GM12864 (cell line): ENCODE measurements around the gene PCSK9.
"Not testable (repeated sequence)": the region's sequence is repeated elsewhere in the genome, so short reads cannot be mapped to it uniquely, and the experiment has no call there.

Experiments
- DNase-seq: peaks from one replicate; pipeline ENCODE4 v3.0.0-alpha.2; 2011; ENCODE audit warnings: low read depth
- H3K4me3 ChIP-seq: 2 replicates; pipeline ENCODE4 v1.5.1; 2011; ENCODE audit warnings: mild to moderate bottlenecking, low read depth, low read length, control low read depth
- CTCF ChIP-seq: IDR thresholded peaks from 2 replicates; pipeline ENCODE4 v1.5.1; 2011; ENCODE audit warnings: low read depth, mild to moderate bottlenecking, moderate library complexity, low read length, control low read depth, inconsistent platforms; ENCODE audit errors: missing control alignments

The PCSK9 gene

DNA sequence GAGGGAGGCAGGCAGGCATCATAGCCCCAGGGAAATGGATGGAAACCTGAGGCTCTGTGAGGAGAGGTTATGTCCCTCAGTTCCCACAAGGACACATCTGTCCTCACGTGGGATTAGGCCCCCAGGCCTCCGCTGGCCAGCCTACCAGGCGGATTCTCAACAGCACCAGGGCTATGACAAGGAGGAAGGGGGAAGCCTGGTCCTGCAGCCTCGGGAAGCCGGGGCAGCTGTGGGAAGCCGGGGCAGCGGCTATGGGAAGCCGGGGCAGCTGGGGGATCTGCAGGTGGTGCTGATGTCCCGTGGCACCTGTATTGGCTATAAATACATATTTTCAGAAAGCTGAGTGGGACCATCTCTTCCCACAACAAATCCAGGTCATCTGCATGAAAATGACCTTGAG lies 21.0 kb upstream of the PCSK9 start:
- no peak overlapping the region for H3K4me3 ChIP-seq
- DNase-seq, result no peak
- TF ChIP-seq CTCF, result no peak

DNA sequence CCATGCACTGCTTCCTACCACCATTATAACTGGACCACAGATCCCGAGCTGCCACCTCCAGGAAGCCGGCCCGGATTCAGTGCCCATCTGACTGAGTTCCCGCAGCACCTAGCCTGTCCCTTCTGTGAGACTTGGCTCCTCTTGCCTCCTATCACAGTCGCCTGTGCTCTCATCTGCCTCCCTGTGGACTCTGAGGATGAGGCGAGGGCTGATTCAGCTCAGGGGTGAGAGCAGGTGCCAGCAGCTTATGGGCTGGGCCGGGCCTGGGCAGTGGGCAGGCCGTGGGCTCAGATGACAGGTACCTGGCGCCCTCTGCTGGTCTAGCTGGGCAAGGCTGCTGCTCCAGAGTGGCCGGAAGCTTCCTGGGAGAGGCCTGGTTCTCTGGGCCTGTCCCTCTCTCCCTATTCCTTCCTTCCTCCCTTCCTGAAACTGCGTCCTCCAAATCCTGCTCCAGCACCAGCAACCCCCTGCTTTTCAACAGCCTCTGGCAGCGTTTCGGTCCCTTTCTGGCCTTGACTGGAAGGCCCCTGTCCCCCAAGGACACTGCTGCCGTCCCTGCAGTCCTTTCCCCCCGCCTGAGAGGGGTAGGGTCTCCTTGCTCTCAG lies 17.3 kb upstream of the PCSK9 start:
- TF ChIP-seq CTCF, result peak; percentile 97
- H3K4me3 ChIP-seq, result no peak overlapping the region
- peak; percentile 5 for DNase-seq

GRCh38 chr1:55024163-55024562 lies 15.2 kb upstream of the PCSK9 start:
- DNase-seq, H3K4me3 ChIP-seq: not testable (repeated sequence)

GRCh38 chr1:55026682-55027081 lies 12.7 kb upstream of the PCSK9 start:
- H3K4me3 ChIP-seq, DNase-seq: not testable (repeated sequence)

DNA sequence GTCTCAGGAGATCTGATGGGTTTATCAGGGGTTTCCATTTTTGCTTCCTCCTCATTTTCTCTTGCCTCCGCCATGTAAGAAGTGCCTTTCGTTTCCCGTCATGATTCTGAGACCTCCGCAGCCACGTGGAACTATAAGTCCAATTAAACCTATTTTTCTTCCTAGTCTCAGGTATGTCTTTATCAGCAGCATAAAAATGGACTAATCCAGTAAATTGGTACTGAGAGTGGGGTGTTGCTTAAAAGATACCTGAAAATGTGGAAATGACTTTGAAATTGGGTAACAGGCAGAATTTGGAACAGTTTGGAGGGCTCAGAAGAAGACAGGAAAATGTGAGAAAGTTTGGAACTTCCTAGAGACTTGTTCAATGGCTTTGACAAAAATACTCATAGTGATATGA lies 8.2 kb upstream of the PCSK9 start:
- H3K4me3 ChIP-seq, DNase-seq: not testable (repeated sequence)

DNA sequence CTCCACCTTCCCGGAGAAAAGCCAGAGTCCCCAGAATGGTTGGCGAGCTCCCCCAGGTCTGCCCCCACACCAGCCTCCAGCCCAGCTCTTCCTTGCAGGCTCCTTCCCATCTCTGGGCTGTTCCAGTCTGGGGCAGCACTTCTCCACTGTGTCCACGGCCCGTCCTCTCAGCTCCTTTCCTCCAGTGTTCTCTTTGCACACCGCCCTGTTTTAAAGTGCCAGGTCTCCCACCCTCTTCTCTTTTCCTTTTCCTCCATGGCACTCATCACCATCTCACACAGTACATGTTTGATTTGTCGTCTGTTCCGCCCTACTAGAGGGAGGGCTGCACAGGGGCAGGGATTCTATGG lies 6.1 kb upstream of the PCSK9 start:
- TF ChIP-seq CTCF, result no peak
- no peak overlapping the region for H3K4me3 ChIP-seq
- DNase-seq, result no peak

DNA sequence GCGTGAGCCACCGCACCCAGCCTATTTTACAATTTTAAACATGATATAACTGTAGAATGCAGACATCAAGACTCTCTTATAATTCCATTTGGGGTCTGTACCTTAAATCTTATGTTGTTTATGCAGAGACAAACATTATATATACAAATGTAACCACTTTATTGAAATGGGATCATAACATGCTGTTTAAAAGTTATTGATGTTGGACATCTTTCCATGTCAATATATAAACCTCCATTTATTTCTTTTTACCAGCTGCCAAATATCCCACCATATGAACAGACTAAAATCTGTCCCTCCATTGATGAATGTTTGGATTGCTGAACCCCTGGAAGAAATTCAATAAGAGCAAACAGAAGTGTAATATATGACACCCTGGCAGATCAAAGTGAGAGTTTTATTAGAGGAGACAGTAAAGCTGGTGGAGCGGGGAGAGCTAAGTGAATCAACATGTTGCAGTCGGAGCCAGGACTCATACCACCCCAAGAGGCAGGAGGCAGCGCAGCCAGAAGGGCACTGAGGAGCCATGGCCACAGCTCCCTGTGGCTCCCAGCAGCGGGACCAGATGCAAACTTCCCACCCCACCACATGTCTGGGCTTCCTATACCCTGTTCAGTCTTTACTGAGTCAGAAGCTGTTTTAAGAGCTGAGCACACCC lies 4.7 kb upstream of the PCSK9 start:
- H3K4me3 ChIP-seq, result no peak overlapping the region
- no peak for TF ChIP-seq CTCF
- no peak for DNase-seq

GRCh38 chr1:55035904-55036303 lies 3.4 kb upstream of the PCSK9 start:
- peak; percentile 4 for TF ChIP-seq CTCF
- no peak for DNase-seq

More at GRCh38 chr1:55035904-55036303, 3.4 kb upstream of the PCSK9 start:
- no peak overlapping the region for H3K4me3 ChIP-seq
